Subcutaneous abdominal adipose tissue (tissue), 5 donors: ENCODE measurements around the gene KIFAP3.

Experiments used
- H3K27ac ChIP-seq: one replicate; pipeline ENCODE4 v1.7.0; 2013; ENCODE audit warnings: low read depth, mild to moderate bottlenecking, inconsistent platforms, low read length, moderate library complexity
- H3K27me3 ChIP-seq, 5 donors: one replicate each; pipeline ENCODE4 v1.7.0; 2013; ENCODE audit warnings: low read length in 5 of 5, inconsistent platforms in 1 of 5; ENCODE audit not compliant: control insufficient read depth in 5 of 5, insufficient read depth in 4 of 5
- H3K36me3 ChIP-seq, 5 donors: one replicate each; pipeline ENCODE4 v1.7.0; 2013; ENCODE audit warnings: low read length in 5 of 5; ENCODE audit not compliant: control insufficient read depth in 5 of 5, insufficient read depth in 5 of 5
- H3K4me1 ChIP-seq, 5 donors: one replicate each; pipeline ENCODE4 v1.7.0; 2013; ENCODE audit warnings: low read length in 5 of 5, mild to moderate bottlenecking in 3 of 5, moderate library complexity in 1 of 5; ENCODE audit not compliant: control insufficient read depth in 5 of 5, insufficient read depth in 5 of 5
- H3K4me3 ChIP-seq, 5 donors: one replicate each; pipeline ENCODE4 v1.7.0; 2013; ENCODE audit warnings: low read length in 5 of 5, low read depth in 1 of 5
- H3K9ac ChIP-seq, 5 donors: one replicate each; pipeline ENCODE4 v1.7.0; 2013; ENCODE audit warnings: low read length in 5 of 5, mild to moderate bottlenecking in 4 of 5, moderate library complexity in 3 of 5
- H3K9me3 ChIP-seq, 5 donors: one replicate each; pipeline ENCODE4 v1.7.0; 2013; ENCODE audit warnings: low read length in 5 of 5; ENCODE audit not compliant: control insufficient read depth in 5 of 5
- donor health status: healthy.
- donor health status: healthy.
- donor health status: healthy.
- donor health status: healthy.
- donor health status: healthy.

The KIFAP3 gene

GRCh38 chr1:169999761-170000160, 74.7 kb downstream of the KIFAP3 start:
- Histone ChIP-seq H3K36me3 (peaks cover 0 to 8% (median 5%) of the 10 kb centered on the region in 5 donors), H3K9me3 (no peaks in the 10 kb centered on the region), H3K27ac (no peak overlapping the region), H3K9ac (no peak overlapping the region), H3K27me3 (no peaks in the 10 kb centered on the region), H3K4me3 (no peak overlapping the region), H3K4me1 (peaks cover 0 to 12% (median 6%) of the 10 kb centered on the region in 5 donors)

GRCh38 chr1:169999331-169999741, 75.2 kb downstream of the KIFAP3 start:
- peak overlapping the region in 1 of 5 donors; percentile 28 for H3K9ac ChIP-seq
- no peaks in the 10 kb centered on the region for H3K9me3 ChIP-seq
- peaks cover 0 to 12% (median 6%) of the 10 kb centered on the region in 5 donors for H3K4me1 ChIP-seq
- H3K4me3 ChIP-seq: no peak overlapping the region
- no peak overlapping the region for H3K27ac ChIP-seq
- H3K27me3 ChIP-seq: no peaks in the 10 kb centered on the region
- peaks cover 0 to 8% (median 5%) of the 10 kb centered on the region in 5 donors for H3K36me3 ChIP-seq

- Histone ChIP-seq H3K27me3 (no peaks in the 10 kb centered on the region), H3K4me3 (no peak overlapping the region), H3K4me1 (peaks cover 0 to 12% (median 6%) of the 10 kb centered on the region in 5 donors), H3K9me3 (no peaks in the 10 kb centered on the region), H3K36me3 (peaks cover 0 to 8% (median 5%) of the 10 kb centered on the region in 5 donors), H3K27ac (no peak overlapping the region), H3K9ac (no peak overlapping the region)
Measured at GRCh38 chr1:169995993-169996392, 78.5 kb downstream of the KIFAP3 start.

- H3K9me3 ChIP-seq: no peaks in the 10 kb centered on the region
- peaks cover 0 to 17% (median 0%) of the 10 kb centered on the region in 5 donors for H3K36me3 ChIP-seq
- H3K4me3 ChIP-seq: no peak overlapping the region
- H3K27me3 ChIP-seq: no peaks in the 10 kb centered on the region
- H3K4me1 ChIP-seq: peaks cover 0 to 11% (median 0%) of the 10 kb centered on the region in 5 donors
- H3K27ac ChIP-seq: no peak overlapping the region
- no peak overlapping the region for H3K9ac ChIP-seq
Measured at GRCh38 chr1:169989246-169989645, 85.2 kb downstream of the KIFAP3 start.

- Histone ChIP-seq H3K9me3 (no peaks in the 10 kb centered on the region), H3K9ac (no peak overlapping the region), H3K27me3 (no peaks in the 10 kb centered on the region), H3K4me1 (peaks cover 0 to 11% (median 0%) of the 10 kb centered on the region in 5 donors), H3K36me3 (peaks cover 10 to 36% (median 17%) of the 10 kb centered on the region in 5 donors), H3K27ac (no peak overlapping the region), H3K4me3 (no peak overlapping the region)
Measured at GRCh38 chr1:169985757-169986156, 88.7 kb downstream of the KIFAP3 start.

- Histone ChIP-seq H3K27ac (no peak overlapping the region), H3K4me3 (no peak overlapping the region), H3K27me3 (no peaks in the 10 kb centered on the region), H3K9ac (no peak overlapping the region), H3K4me1 (no peaks in the 10 kb centered on the region), H3K9me3 (no peaks in the 10 kb centered on the region), H3K36me3 (peaks cover 6 to 18% (median 14%) of the 10 kb centered on the region in 5 donors)
Measured at GRCh38 chr1:169974067-169974466, 100.4 kb downstream of the KIFAP3 start.

GRCh38 chr1:169970114-169970513, 104.4 kb downstream of the KIFAP3 start:
- no peaks in the 10 kb centered on the region for H3K9me3 ChIP-seq
- H3K27ac ChIP-seq: no peak overlapping the region
- no peak overlapping the region for H3K9ac ChIP-seq
- no peaks in the 10 kb centered on the region for H3K4me1 ChIP-seq
- H3K36me3 ChIP-seq: peaks cover 5 to 7% (median 7%) of the 10 kb centered on the region in 5 donors
- H3K27me3 ChIP-seq: no peaks in the 10 kb centered on the region
- H3K4me3 ChIP-seq: no peak overlapping the region

- H3K4me1 ChIP-seq: no peaks in the 10 kb centered on the region
- H3K27me3 ChIP-seq: no peaks in the 10 kb centered on the region
- H3K4me3 ChIP-seq: no peak overlapping the region
- H3K27ac ChIP-seq: no peak overlapping the region
- no peaks in the 10 kb centered on the region for H3K9me3 ChIP-seq
- no peak overlapping the region for H3K9ac ChIP-seq
- H3K36me3 ChIP-seq: peaks cover 5 to 10% (median 7%) of the 10 kb centered on the region in 5 donors
Measured at GRCh38 chr1:169968174-169968573, 106.3 kb downstream of the KIFAP3 start.

- Histone ChIP-seq H3K36me3 (peaks cover 0 to 6% (median 2%) of the 10 kb centered on the region in 5 donors), H3K4me3 (no peak overlapping the region), H3K27me3 (no peaks in the 10 kb centered on the region), H3K9me3 (no peaks in the 10 kb centered on the region), H3K9ac (no peak overlapping the region), H3K27ac (no peak overlapping the region), H3K4me1 (no peaks in the 10 kb centered on the region)
Measured at GRCh38 chr1:169964206-169964605, 110.3 kb downstream of the KIFAP3 start.

GRCh38 chr1:169959686-169960085, 114.8 kb downstream of the KIFAP3 start:
- Histone ChIP-seq H3K9me3 (no peaks in the 10 kb centered on the region), H3K9ac (no peak overlapping the region), H3K27ac (no peak overlapping the region), H3K4me3 (no peak overlapping the region), H3K27me3 (no peaks in the 10 kb centered on the region), H3K4me1 (no peaks in the 10 kb centered on the region), H3K36me3 (peaks cover 0 to 6% (median 2%) of the 10 kb centered on the region in 5 donors)
